Epithelial cell of esophagus (primary cell): ENCODE results near the gene TMEM145.
A peak's percentile ranks its signal among the peaks of the same experiment; 100 is the strongest.

ENCODE experiments used
- DNase-seq: peaks from one replicate; pipeline ENCODE4 v3.0.0; 2010; ENCODE audit warnings: low read depth
- H3K4me3 ChIP-seq: 2 replicates; pipeline ENCODE4 v1.5.1; 2011; ENCODE audit warnings: mild to moderate bottlenecking, low read length, control low read depth
- TF ChIP-seq, protein P1 (sequence below): IDR thresholded peaks from 2 replicates; pipeline ENCODE4 v1.5.1; 2011; ENCODE audit warnings: low read depth, mild to moderate bottlenecking, low read length, control low read depth, inconsistent platforms; ENCODE audit not compliant: insufficient read depth; ENCODE audit errors: missing control alignments

Gene TMEM145

GRCh38 chr19:42293948-42294347 lies 19.2 kb upstream of the TMEM145 start:
- TF ChIP-seq, protein P1, sequence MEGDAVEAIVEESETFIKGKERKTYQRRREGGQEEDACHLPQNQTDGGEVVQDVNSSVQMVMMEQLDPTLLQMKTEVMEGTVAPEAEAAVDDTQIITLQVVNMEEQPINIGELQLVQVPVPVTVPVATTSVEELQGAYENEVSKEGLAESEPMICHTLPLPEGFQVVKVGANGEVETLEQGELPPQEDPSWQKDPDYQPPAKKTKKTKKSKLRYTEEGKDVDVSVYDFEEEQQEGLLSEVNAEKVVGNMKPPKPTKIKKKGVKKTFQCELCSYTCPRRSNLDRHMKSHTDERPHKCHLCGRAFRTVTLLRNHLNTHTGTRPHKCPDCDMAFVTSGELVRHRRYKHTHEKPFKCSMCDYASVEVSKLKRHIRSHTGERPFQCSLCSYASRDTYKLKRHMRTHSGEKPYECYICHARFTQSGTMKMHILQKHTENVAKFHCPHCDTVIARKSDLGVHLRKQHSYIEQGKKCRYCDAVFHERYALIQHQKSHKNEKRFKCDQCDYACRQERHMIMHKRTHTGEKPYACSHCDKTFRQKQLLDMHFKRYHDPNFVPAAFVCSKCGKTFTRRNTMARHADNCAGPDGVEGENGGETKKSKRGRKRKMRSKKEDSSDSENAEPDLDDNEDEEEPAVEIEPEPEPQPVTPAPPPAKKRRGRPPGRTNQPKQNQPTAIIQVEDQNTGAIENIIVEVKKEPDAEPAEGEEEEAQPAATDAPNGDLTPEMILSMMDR: no peak
- DNase-seq: no peak

GRCh38 chr19:42294471-42295137 lies 18.5 kb upstream of the TMEM145 start:
- no peak for DNase-seq
- TF ChIP-seq, protein P1: no peak
- H3K4me3 ChIP-seq: no peak overlapping the region

More at GRCh38 chr19:42293948-42294347, 19.2 kb upstream of the TMEM145 start:
- no peak overlapping the region for H3K4me3 ChIP-seq

DNA sequence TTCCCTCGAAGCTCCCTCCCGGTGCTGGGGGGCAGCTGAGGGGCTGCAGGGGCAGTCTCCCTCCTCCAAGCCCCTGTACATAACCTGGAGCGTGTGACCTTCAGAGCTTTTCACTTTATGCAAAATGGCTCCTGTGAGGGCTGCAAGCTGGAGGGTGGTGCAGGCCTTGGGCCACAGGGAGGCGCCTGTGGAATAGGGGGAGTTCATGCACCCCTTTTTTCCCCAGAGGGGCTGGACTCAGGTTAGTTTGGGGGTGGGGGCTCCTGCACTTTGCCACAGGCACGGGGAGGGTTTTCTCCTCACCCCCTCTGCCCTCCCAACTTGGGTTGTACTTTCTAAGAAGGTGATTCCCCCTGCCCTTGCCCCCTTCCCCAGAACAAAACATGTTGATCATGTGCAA lies 17.8 kb upstream of the TMEM145 start:
- H3K4me3 ChIP-seq: no peak overlapping the region
- TF ChIP-seq, protein P1: no peak
- no peak for DNase-seq

- TF ChIP-seq, protein P1: peak; percentile 98
- DNase-seq: peak; percentile 72
These were observed 17.1 kb upstream of the TMEM145 start for GRCh38 chr19:42295831-42296525.

DNA sequence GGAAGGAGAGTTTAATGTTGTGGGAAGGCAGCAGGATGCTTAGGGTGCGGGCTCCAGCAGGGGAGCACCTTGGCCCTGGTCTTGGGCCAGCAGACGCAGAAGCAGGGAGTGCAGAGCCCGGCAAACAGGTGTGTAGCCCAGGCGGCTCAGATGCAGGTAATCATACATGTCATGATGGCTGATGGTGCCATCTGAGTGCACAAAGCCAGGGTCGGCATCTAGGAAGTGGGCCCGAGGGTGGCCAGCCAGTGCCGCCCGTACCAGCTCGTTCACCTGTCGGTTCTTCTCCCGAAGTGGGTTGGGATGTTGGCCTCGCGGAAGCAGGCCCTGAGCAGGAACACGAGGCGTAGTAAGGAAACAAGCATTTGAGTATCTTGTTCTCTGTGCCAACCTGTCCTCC lies 16.1 kb upstream of the TMEM145 start:
- DNase-seq: no peak
- TF ChIP-seq, protein P1: no peak
- no peak overlapping the region for H3K4me3 ChIP-seq

More at GRCh38 chr19:42295831-42296525, 17.1 kb upstream of the TMEM145 start:
- H3K4me3 ChIP-seq: no peak overlapping the region

DNA sequence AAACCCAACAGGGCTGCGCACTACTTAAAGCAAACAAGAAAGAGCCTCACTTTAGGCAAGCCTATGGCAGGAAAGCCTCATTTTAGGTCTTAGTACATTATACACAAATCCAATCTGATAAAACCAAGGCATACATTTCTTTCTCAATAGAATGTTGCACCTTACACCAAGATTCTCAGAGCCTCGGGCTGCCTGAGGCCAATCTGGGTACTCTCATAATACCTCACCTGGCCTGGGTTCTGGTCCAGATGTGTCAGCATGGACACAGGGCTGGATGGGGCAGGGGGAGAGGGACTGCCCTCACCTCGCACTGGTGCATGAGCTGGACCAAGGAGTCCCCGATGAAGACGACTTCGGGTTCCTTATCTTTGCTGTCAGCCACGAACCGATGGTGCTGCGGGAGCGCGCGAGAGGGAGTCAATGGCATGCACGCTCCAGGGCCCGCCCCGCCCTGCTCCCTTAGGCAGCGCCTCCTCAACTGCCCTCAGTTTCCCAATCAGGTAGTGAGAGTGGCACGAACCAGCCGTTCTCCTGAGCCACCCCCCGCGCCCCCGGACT lies 11.4 kb upstream of the TMEM145 start, which contains the start of gene PRR19:
PRR19 (plus strand) TSS at position 487 of the 558 bp plus-strand sequence. CDS start 7,453 bp downstream, outside the sequence.
- TF ChIP-seq, protein P1: no peak
- DNase-seq: peak; percentile 42
- H3K4me3 ChIP-seq: peak within 1 kb of the TSS; percentile 61

DNA sequence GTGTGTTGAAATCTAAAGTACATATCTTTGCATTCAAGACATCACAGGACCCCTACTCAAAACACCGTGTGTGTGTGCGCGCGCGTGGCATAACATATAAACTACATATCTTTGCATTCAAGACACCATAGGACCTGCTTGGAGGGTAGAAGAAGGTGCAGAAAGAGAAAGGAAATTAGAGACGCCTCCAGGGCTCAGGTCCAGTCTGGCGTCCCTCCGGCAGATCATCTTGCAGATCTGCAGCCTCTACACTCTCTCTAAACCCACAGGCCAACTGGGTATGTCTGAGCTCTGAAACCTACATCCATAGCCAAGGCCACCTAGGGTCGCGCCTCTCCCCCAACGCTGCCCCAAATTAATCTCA lies 10.0 kb upstream of the TMEM145 start:
- no peak for DNase-seq
- TF ChIP-seq, protein P1: no peak
- H3K4me3 ChIP-seq: peak overlapping the region; percentile 61
